ENCODE results near the gene UBE3B. TPM values are rescaled to one million over a fixed set of nuclear protein-coding genes. Genes with fewer than 3 reads are reported as not detected.

The UBE3B gene
- polyA plus RNA-seq, 5 donors: 27.0 to 34.2 (median 32.2) TPM

GRCh38 chr12:109448272-109448671, 29.2 kb upstream of the UBE3B start:
- no peak for DNase-seq

GRCh38 chr12:109448707-109449390, 28.6 kb upstream of the UBE3B start:
- no peak for DNase-seq

- no peak for DNase-seq
Observed at GRCh38 chr12:109449845-109450532, 27.4 kb upstream of the UBE3B start.

- no peak for DNase-seq
Observed at GRCh38 chr12:109450980-109451379, 26.5 kb upstream of the UBE3B start.

GRCh38 chr12:109451400-109451799, 26.0 kb upstream of the UBE3B start:
- DNase-seq: no peak

GRCh38 chr12:109452489-109452888, 24.9 kb upstream of the UBE3B start:
- no peak for DNase-seq

- DNase-seq: no peak
Observed at GRCh38 chr12:109455706-109456105, 21.7 kb upstream of the UBE3B start.

GRCh38 chr12:109458086-109458485, 19.3 kb upstream of the UBE3B start:
- no peak for DNase-seq

- no peak for DNase-seq
Observed at GRCh38 chr12:109458771-109459208, 18.6 kb upstream of the UBE3B start.

- DNase-seq: no peak
Observed at GRCh38 chr12:109459247-109459646, 18.2 kb upstream of the UBE3B start.

- no peak for DNase-seq
Observed at GRCh38 chr12:109460538-109460937, 16.9 kb upstream of the UBE3B start.

GRCh38 chr12:109461049-109461845, 16.2 kb upstream of the UBE3B start:
- DNase-seq: no peak

GRCh38 chr12:109461846-109462756, 15.3 kb upstream of the UBE3B start:
- peak; percentile 68 to 82 for DNase-seq

GRCh38 chr12:109462868-109463692, 14.4 kb upstream of the UBE3B start:
- DNase-seq: peak; percentile 88 to 92

- no peak for DNase-seq
Observed at GRCh38 chr12:109463756-109464155, 13.7 kb upstream of the UBE3B start.

GRCh38 chr12:109464642-109465351, 12.6 kb upstream of the UBE3B start:
- DNase-seq: no peak

GRCh38 chr12:109466305-109466704, 11.1 kb upstream of the UBE3B start:
- no peak for DNase-seq

GRCh38 chr12:109466821-109467220, 10.6 kb upstream of the UBE3B start:
- no peak for DNase-seq

- no peak for DNase-seq
Observed at GRCh38 chr12:109467978-109468676, 9.3 kb upstream of the UBE3B start.

All from right lung (tissue), 5 donors.